Sigmoid colon (tissue), 4 donors: Measurements from ENCODE around the gene ETV6.

Source experiments
- EP300 ChIP-seq, 4 donors: sonication (generic); formaldehyde crosslinking; IDR thresholded peaks; one replicate each; pipeline ENCODE4 v1.6.1; 2017; ENCODE audit warnings: antibody characterized with exemption in 4 of 4
- POLR2A ChIP-seq, 2 donors: fragments of 450-650 bp; IDR thresholded peaks; one replicate each; pipeline ENCODE4 v1.6.1; 2016; ENCODE audit warnings: antibody characterized with exemption in 2 of 2, mild to moderate bottlenecking in 2 of 2, moderate library complexity in 2 of 2
- POLR2AphosphoS5 ChIP-seq, 4 donors: sonication (generic); formaldehyde crosslinking; IDR thresholded peaks; one replicate each; pipeline ENCODE4 v1.6.1; 2017; ENCODE audit warnings: antibody characterized with exemption in 4 of 4
- TF ChIP-seq, protein P1 (sequence below), 4 experiments: fragments of 450-650 bp in 3 of 4; fragments of 200-600 bp in 1 of 4; IDR thresholded peaks; one replicate each; pipeline ENCODE4 v1.5.1; 2016 to 2019; ENCODE audit warnings: antibody characterized with exemption in 4 of 4, mild to moderate bottlenecking in 3 of 4, moderate library complexity in 2 of 4

DNA sequence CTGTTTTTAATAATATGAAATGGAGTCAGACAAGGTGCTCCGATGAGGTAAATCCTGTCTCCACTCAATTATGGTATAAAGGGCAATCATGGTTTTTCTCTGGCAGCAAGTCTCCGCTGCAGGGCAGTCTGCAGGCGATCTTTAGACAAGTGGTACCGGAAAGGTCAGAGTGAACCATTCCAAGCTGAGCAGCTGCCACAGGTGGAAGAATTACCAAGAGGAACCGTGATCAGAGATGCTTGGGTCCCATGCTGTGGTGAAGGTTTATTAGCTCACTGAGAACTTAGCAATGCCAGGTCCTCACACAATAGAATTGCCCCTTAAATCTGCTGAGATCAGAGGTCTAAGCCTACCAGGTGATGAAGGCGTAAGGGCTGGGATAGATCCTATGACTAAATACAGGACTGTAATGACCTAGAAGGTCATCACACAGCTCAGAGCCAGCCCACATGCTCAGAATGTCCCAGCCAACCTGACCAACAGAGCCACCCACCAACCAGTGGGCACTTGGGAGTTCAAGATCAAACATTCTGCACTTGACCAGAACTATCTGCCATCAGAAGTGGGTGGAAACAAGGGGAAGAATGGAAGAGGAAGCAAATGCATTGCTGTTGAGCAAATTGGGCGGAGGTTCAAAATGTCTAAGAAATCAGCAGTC, 246.1 kb downstream of the ETV6 start:
- TF ChIP-seq, protein P1, sequence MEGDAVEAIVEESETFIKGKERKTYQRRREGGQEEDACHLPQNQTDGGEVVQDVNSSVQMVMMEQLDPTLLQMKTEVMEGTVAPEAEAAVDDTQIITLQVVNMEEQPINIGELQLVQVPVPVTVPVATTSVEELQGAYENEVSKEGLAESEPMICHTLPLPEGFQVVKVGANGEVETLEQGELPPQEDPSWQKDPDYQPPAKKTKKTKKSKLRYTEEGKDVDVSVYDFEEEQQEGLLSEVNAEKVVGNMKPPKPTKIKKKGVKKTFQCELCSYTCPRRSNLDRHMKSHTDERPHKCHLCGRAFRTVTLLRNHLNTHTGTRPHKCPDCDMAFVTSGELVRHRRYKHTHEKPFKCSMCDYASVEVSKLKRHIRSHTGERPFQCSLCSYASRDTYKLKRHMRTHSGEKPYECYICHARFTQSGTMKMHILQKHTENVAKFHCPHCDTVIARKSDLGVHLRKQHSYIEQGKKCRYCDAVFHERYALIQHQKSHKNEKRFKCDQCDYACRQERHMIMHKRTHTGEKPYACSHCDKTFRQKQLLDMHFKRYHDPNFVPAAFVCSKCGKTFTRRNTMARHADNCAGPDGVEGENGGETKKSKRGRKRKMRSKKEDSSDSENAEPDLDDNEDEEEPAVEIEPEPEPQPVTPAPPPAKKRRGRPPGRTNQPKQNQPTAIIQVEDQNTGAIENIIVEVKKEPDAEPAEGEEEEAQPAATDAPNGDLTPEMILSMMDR (IDR thresholded peaks at IDR 0.05) = no peak
- TF ChIP-seq POLR2A (IDR thresholded peaks at IDR 0.05) (no peak), EP300 (IDR thresholded peaks at IDR 0.05) (no peak), POLR2AphosphoS5 (IDR thresholded peaks at IDR 0.05) (no peak)
